ENCODE results near the gene GPHN.

The GPHN gene

GRCh38 chr14:66638689-66639088 is 130.7 kb downstream of the GPHN start:
- TF ChIP-seq POLR2A (IDR thresholded peaks at IDR 0.05; ENCODE audit: low read depth, low read length) = no peak
- FAIRE-seq = no peak
- no peak for DNase-seq (ENCODE audit: insufficient read length, low spot score)

- DNase-seq (ENCODE audit: insufficient read length, low spot score) = no peak
- no peak for TF ChIP-seq POLR2A (IDR thresholded peaks at IDR 0.05; ENCODE audit: low read depth, low read length)
- no peak for FAIRE-seq
Observed at GRCh38 chr14:66641861-66642635, 134.1 kb downstream of the GPHN start.

- DNase-seq (ENCODE audit: insufficient read length, low spot score) = no peak
- TF ChIP-seq POLR2A (IDR thresholded peaks at IDR 0.05; ENCODE audit: low read depth, low read length) = no peak
- FAIRE-seq = no peak
Observed at GRCh38 chr14:66643344-66643743, 135.4 kb downstream of the GPHN start.

GRCh38 chr14:66645716-66646115 is 137.8 kb downstream of the GPHN start:
- DNase-seq (ENCODE audit: insufficient read length, low spot score) = no peak
- no peak for TF ChIP-seq POLR2A (IDR thresholded peaks at IDR 0.05; ENCODE audit: low read depth, low read length)
- no peak for FAIRE-seq

- TF ChIP-seq POLR2A (IDR thresholded peaks at IDR 0.05; ENCODE audit: low read depth, low read length) = no peak
- no peak for DNase-seq (ENCODE audit: insufficient read length, low spot score)
- no peak for FAIRE-seq
Observed at GRCh38 chr14:66649498-66649897, 141.6 kb downstream of the GPHN start.

GRCh38 chr14:66650491-66650911 is 142.6 kb downstream of the GPHN start:
- DNase-seq (ENCODE audit: insufficient read length, low spot score) = no peak
- no peak for TF ChIP-seq POLR2A (IDR thresholded peaks at IDR 0.05; ENCODE audit: low read depth, low read length)
- FAIRE-seq = no peak

GRCh38 chr14:66651536-66652220 is 143.7 kb downstream of the GPHN start:
- FAIRE-seq (no peak), DNase-seq (ENCODE audit: insufficient read length, low spot score) (no peak)
- no peak for TF ChIP-seq POLR2A (IDR thresholded peaks at IDR 0.05; ENCODE audit: low read depth, low read length)

- TF ChIP-seq POLR2A (IDR thresholded peaks at IDR 0.05; ENCODE audit: low read depth, low read length) = no peak
- FAIRE-seq = no peak
- DNase-seq (ENCODE audit: insufficient read length, low spot score) = no peak
Observed at GRCh38 chr14:66652525-66653106, 144.7 kb downstream of the GPHN start.

- FAIRE-seq (no peak), DNase-seq (ENCODE audit: insufficient read length, low spot score) (no peak)
- no peak for TF ChIP-seq POLR2A (IDR thresholded peaks at IDR 0.05; ENCODE audit: low read depth, low read length)
Observed at GRCh38 chr14:66657780-66658179, 149.8 kb downstream of the GPHN start.

GRCh38 chr14:66662374-66662773 is 154.4 kb downstream of the GPHN start:
- TF ChIP-seq POLR2A (IDR thresholded peaks at IDR 0.05; ENCODE audit: low read depth, low read length) = no peak
- DNase-seq (ENCODE audit: insufficient read length, low spot score) (no peak), FAIRE-seq (no peak)

- FAIRE-seq (no peak), DNase-seq (ENCODE audit: insufficient read length, low spot score) (no peak)
- TF ChIP-seq POLR2A (IDR thresholded peaks at IDR 0.05; ENCODE audit: low read depth, low read length) = no peak
Observed at GRCh38 chr14:66677780-66678179, 169.8 kb downstream of the GPHN start.

- TF ChIP-seq POLR2A (IDR thresholded peaks at IDR 0.05; ENCODE audit: low read depth, low read length) = no peak
- FAIRE-seq (no peak), DNase-seq (ENCODE audit: insufficient read length, low spot score) (no peak)
Observed at GRCh38 chr14:66680216-66680615, 172.3 kb downstream of the GPHN start.

GRCh38 chr14:66696326-66696725 is 188.4 kb downstream of the GPHN start:
- no peak for DNase-seq (ENCODE audit: insufficient read length, low spot score)
- FAIRE-seq = no peak
- TF ChIP-seq POLR2A (IDR thresholded peaks at IDR 0.05; ENCODE audit: low read depth, low read length) = no peak

GRCh38 chr14:66698503-66698902 is 190.6 kb downstream of the GPHN start:
- FAIRE-seq = no peak
- TF ChIP-seq POLR2A (IDR thresholded peaks at IDR 0.05; ENCODE audit: low read depth, low read length) = no peak

GRCh38 chr14:66701813-66702212 is 193.9 kb downstream of the GPHN start:
- no peak for DNase-seq (ENCODE audit: insufficient read length, low spot score)
- TF ChIP-seq POLR2A (IDR thresholded peaks at IDR 0.05; ENCODE audit: low read depth, low read length) = no peak
- FAIRE-seq = no peak

More at GRCh38 chr14:66698503-66698902, 190.6 kb downstream of the GPHN start:
- DNase-seq (ENCODE audit: insufficient read length, low spot score) = no peak

Data from H54 (cell line).